Heart left ventricle (tissue), 16 donors: ENCODE measurements around the gene RRBP1. TPM values are rescaled to one million over a fixed set of nuclear protein-coding genes. Genes with fewer than 3 reads are reported as not detected.

Experiments used
- ATAC-seq, 4 donors: fragments of 200-7000 bp; cut with Tn5 transposase; one replicate each; pipeline ENCODE4 v1.9.1; 2020 to 2022; ENCODE audit warnings: moderate library complexity in 4 of 4, mild to moderate bottlenecking in 3 of 4, moderate number of reproducible peaks in 1 of 4
- DNase-seq, 5 donors: peaks; one replicate each; pipeline ENCODE4 v3.0.0-alpha.2; 2020
- H3K27ac ChIP-seq, 12 donors: fragments of 200-600 bp; sonication (generic) in 4 of 12; one replicate each; pipeline versions ENCODE4 v1.5.0 to v1.8.0; 2016 to 2022; ENCODE audit warnings: mild to moderate bottlenecking in 2 of 12
- H3K27me3 ChIP-seq, 9 donors: fragments of 200-600 bp; sonication (generic) in 2 of 9; one replicate each; pipeline versions ENCODE4 v1.5.1 to v1.8.0; 2016 to 2022; ENCODE audit warnings: mild to moderate bottlenecking in 3 of 9
- H3K36me3 ChIP-seq, 9 donors: fragments of 200-600 bp; sonication (generic) in 2 of 9; one replicate each; pipeline versions ENCODE4 v1.5.0 to v1.8.0; 2018 to 2022; ENCODE audit warnings: mild to moderate bottlenecking in 2 of 9
- H3K4me1 ChIP-seq, 12 donors: fragments of 200-600 bp; sonication (generic) in 4 of 12; one replicate each; pipeline versions ENCODE4 v1.5.0 to v1.8.0; 2016 to 2022; ENCODE audit warnings: mild to moderate bottlenecking in 3 of 12
- H3K4me3 ChIP-seq, 12 donors: fragments of 200-600 bp; sonication (generic) in 4 of 12; one replicate each; pipeline versions ENCODE4 v1.5.0 to v1.8.0; 2017 to 2022; ENCODE audit warnings: mild to moderate bottlenecking in 9 of 12, moderate library complexity in 4 of 12
- H3K9me3 ChIP-seq, 12 donors: fragments of 200-600 bp; sonication (generic) in 4 of 12; one replicate each; pipeline versions ENCODE4 v1.5.0 to v1.8.0; 2016 to 2022; ENCODE audit warnings: mild to moderate bottlenecking in 1 of 12
- CTCF ChIP-seq, 12 donors: fragments of 200-600 bp; sonication (generic) in 4 of 12; IDR thresholded peaks; one replicate each; pipeline versions ENCODE4 v1.5.0 to v1.8.0; 2018 to 2022; ENCODE audit warnings: antibody characterized with exemption in 12 of 12, mild to moderate bottlenecking in 5 of 12
- POLR2A ChIP-seq, 2 donors: fragments of 450-650 bp; IDR thresholded peaks; one replicate each; pipeline ENCODE4 v1.6.1; 2017; ENCODE audit warnings: antibody characterized with exemption in 2 of 2, mild to moderate bottlenecking in 2 of 2, moderate library complexity in 2 of 2
- WGBS, 4 donors: extraction: QIAGEN DNeasy Blood & Tissue Kit in 2 of 4; methylation state at CpG; one replicate each; pipeline versions ENCODE4 v1.1.5 to v1.1.7; 2013 to 2018; 5-methylcytosine and 5-hydroxymethylcytosine counted together
- intact Hi-C, 10 donors: fragments of 100-400 bp; cut with DNase I; formaldehyde crosslinking; loops; one replicate each; pipeline versions ENCODE4 v1.11.1 to v1.14.2; 2022
- polyA plus RNA-seq, 2 donors: library from polyadenylated mRNA; stranded (reverse); fragments of 200-250 nt; gene quantifications; one replicate each; pipeline ENCODE4 v1.2.3, GENCODE V29; 2013
- total RNA-seq, 9 donors: library from RNA; depleted of rRNA in 2 of 9; stranded (reverse); fragments of >200 nt in 2 of 9; fragmentation: NEBNext Ultra II Directional in 3 of 9; extraction: Animal tissue kit (Norgen Biotek cat#: 25700) in 3 of 9; gene quantifications; one replicate each; pipeline versions ENCODE4 v1.1.0 to v1.2.4, GENCODE V29; 2016 to 2023
- donor health status: ischemic (EF 13 %, LVEDD 7.1; RV severe dilation, severe dysfunction).
- donor health status: healthy with polysubstance abuse.
- donor health status: DM: no; HTN: yes; CAD: no.
- donor health status: DM: no; HTN: no; CAD: no.
- donor health status: ischemic (EF 25% LVEDD 6.9; RV normal size, moderate dysfunction).
- donor health status: ischemic (EF 25% LVEDD 5.7; RV mildly dilated, moderate dysfunction).
- donor health status: healthy.
- donor health status: DM: yes; HTN: yes; CAD: no.
- donor health status: ischemic (EF 35%, LVEDD 5.7; RV mildly dilated, moderate dysfunction).
- donor health status: nonischemic (EF 11% LVEDD 7.7; RV severe dilation, severe dysfunction).
- donor health status: DM: yes; HTN: yes; CAD: no.
- donor health status: PGD.
- donor health status: ischemic (EF 29% LVEDD 5.4; RV normal size, mild dysfunction).
- donor health status: nonischemic (EF 23%, LVEDD 6.1; RV moderate dilation, normal function).

The RRBP1 gene
- total and polyA plus RNA-seq, 11 donors, result 24.9 to 91.3 (median 40.0) TPM

- WGBS, 4 donors, result 56 to 64% (median 61%) methylated on average over 13 to 14 of the region's 14 CpGs
- intact Hi-C loops, result loop anchor here in 1 of 10 donors (10.0 kb wide), 1 partner anchor 248 kb away; no protein-coding TSS in a partner anchor
- Histone ChIP-seq H3K27me3 (no peaks in the 10 kb centered on the region), H3K4me1 (peaks cover 0 to 96% (median 79%) of the 10 kb centered on the region in 12 donors), H3K9me3 (no peaks in the 10 kb centered on the region), H3K36me3 (peaks cover 0 to 46% (median 11%) of the 10 kb centered on the region in 9 donors), H3K27ac (peak overlapping the region in 11 of 12 donors; percentile 28 to 78 (median 53)), H3K4me3 (no peak overlapping the region)
- peak; percentile 6 to 27 (median 19) for ATAC-seq
- DNase-seq, result peak in 2 of 5 donors; percentile 25 to 30
- no peak for TF ChIP-seq CTCF (IDR thresholded peaks at IDR 0.05)
Observed at GRCh38 chr20:17646209-17646960, 35.7 kb downstream of the RRBP1 start.

GRCh38 chr20:17645546-17646208, 36.4 kb downstream of the RRBP1 start:
- no peak for TF ChIP-seq CTCF (IDR thresholded peaks at IDR 0.05)
- H3K36me3 ChIP-seq, result peaks cover 0 to 54% (median 18%) of the 10 kb centered on the region in 9 donors
- H3K4me3 ChIP-seq, result no peak overlapping the region
- intact Hi-C loops, result loop anchor here in 1 of 10 donors (10.0 kb wide), 1 partner anchor 249 kb away; no protein-coding TSS in a partner anchor
- no peaks in the 10 kb centered on the region for H3K9me3 ChIP-seq
- peak overlapping the region in 6 of 12 donors; percentile 40 to 78 (median 59) for H3K27ac ChIP-seq
- peaks cover 0 to 91% (median 72%) of the 10 kb centered on the region in 12 donors for H3K4me1 ChIP-seq
- WGBS, 4 donors, result 84 to 94% (median 86%) methylated on average over 10 of the region's 10 CpGs
- DNase-seq, result peak in 2 of 5 donors; percentile 4 to 22
- ATAC-seq, result no peak
- no peaks in the 10 kb centered on the region for H3K27me3 ChIP-seq

- peak overlapping the region in 5 of 12 donors; percentile 40 to 72 (median 57) for H3K27ac ChIP-seq
- DNase-seq, result peak in 3 of 5 donors; percentile 17 to 46 (median 20)
Observed at GRCh38 chr20:17645010-17645409, 37.0 kb downstream of the RRBP1 start.

GRCh38 chr20:17644451-17644850, 37.6 kb downstream of the RRBP1 start:
- no peak overlapping the region for H3K4me3 ChIP-seq
- peaks cover 0 to 80% (median 60%) of the 10 kb centered on the region in 12 donors for H3K4me1 ChIP-seq
- DNase-seq (peak in 3 of 5 donors; percentile 59 to 68 (median 68)), ATAC-seq (peak in 3 of 4 donors; percentile 28 to 62 (median 36))
- peak overlapping the region in 10 of 12 donors; percentile 2 to 72 (median 45) for H3K27ac ChIP-seq
- H3K27me3 ChIP-seq, result no peaks in the 10 kb centered on the region
- whole genome bisulfite sequencing, 4 donors, result 43 to 69% (median 52%) methylated on average over 13 of the region's 13 CpGs
- TF ChIP-seq CTCF (IDR thresholded peaks at IDR 0.05) (no peak), POLR2A (IDR thresholded peaks at IDR 0.05) (no peak)
- peaks cover 0 to 55% (median 27%) of the 10 kb centered on the region in 9 donors for H3K36me3 ChIP-seq
- intact Hi-C loops, result loop anchor here in 1 of 10 donors (10.0 kb wide), 1 partner anchor 250 kb away; no protein-coding TSS in a partner anchor
- H3K9me3 ChIP-seq, result no peaks in the 10 kb centered on the region

More at GRCh38 chr20:17645010-17645409, 37.0 kb downstream of the RRBP1 start:
- H3K36me3 ChIP-seq, result peaks cover 0 to 54% (median 24%) of the 10 kb centered on the region in 9 donors
- 91 to 95% (median 94%) methylated on average over 14 of the region's 14 CpGs for WGBS, 4 donors
- no peaks in the 10 kb centered on the region for H3K9me3 ChIP-seq
- H3K4me3 ChIP-seq, result no peak overlapping the region
- no peaks in the 10 kb centered on the region for H3K27me3 ChIP-seq
- intact Hi-C loops, result loop anchor here in 1 of 10 donors (10.0 kb wide), 1 partner anchor 250 kb away; no protein-coding TSS in a partner anchor
- no peak for ATAC-seq
- peaks cover 0 to 86% (median 65%) of the 10 kb centered on the region in 12 donors for H3K4me1 ChIP-seq
- TF ChIP-seq POLR2A (IDR thresholded peaks at IDR 0.05), result no peak
